ENCODE results near the gene CA6.

DNA sequence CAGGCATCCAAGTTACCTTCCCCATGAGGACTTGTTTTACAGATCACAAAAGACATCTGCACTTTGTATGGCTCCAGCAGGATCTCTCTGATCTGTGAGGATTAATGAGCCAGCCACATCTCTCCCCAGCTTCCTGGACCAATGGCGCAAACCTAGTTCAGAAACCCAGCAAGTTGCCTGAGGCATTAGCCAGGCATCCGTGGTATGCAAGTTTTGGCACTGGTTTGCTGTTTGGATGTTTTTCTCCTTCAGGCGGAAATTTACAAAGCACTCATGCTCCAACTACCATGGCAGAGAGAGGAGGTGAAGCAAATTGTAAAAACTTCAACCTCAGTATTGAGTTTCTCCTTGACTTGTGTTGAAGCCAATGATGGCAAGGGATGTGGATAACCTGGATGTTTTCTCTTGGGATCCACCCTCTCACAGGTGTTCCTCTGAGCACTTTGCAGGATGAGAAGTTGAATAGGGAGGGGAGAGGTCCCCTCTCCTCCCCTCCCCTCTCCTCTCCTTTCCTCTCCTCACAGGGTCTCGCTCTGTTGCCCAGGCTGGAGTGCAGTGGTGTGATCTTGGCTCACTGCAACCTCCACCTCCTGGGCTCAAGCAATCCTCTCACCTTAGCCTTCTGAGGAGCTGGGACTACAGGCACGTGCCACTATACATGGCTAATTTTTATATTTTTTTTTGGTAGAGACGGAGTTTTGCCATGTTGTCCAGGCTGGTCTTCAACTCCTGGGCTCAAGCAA is 41.6 kb upstream of the CA6 start:
- TF ChIP-seq, protein P1, sequence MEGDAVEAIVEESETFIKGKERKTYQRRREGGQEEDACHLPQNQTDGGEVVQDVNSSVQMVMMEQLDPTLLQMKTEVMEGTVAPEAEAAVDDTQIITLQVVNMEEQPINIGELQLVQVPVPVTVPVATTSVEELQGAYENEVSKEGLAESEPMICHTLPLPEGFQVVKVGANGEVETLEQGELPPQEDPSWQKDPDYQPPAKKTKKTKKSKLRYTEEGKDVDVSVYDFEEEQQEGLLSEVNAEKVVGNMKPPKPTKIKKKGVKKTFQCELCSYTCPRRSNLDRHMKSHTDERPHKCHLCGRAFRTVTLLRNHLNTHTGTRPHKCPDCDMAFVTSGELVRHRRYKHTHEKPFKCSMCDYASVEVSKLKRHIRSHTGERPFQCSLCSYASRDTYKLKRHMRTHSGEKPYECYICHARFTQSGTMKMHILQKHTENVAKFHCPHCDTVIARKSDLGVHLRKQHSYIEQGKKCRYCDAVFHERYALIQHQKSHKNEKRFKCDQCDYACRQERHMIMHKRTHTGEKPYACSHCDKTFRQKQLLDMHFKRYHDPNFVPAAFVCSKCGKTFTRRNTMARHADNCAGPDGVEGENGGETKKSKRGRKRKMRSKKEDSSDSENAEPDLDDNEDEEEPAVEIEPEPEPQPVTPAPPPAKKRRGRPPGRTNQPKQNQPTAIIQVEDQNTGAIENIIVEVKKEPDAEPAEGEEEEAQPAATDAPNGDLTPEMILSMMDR (IDR thresholded peaks at IDR 0.05): no peak
- TF ChIP-seq POLR2A (IDR thresholded peaks at IDR 0.05) (no peak), POLR2AphosphoS5 (IDR thresholded peaks at IDR 0.05) (peak; percentile 42 to 83 (median 80))

Data from breast epithelium (tissue), 3 donors.